Pancreas (tissue), 10 donors: ENCODE measurements around the gene CWC27. TPM values are rescaled to one million over a fixed set of nuclear protein-coding genes. Genes with fewer than 3 reads are reported as not detected.

ENCODE experiments used
- ATAC-seq, 4 donors: fragments of 200-7000 bp; cut with Tn5 transposase; one replicate each; pipeline versions ENCODE4 v1.8.0 to v1.9.1; 2020; ENCODE audit warnings: mild to moderate bottlenecking in 4 of 4, moderate library complexity in 4 of 4
- DNase-seq, 6 donors: peaks; one replicate each; pipeline ENCODE4 v3.0.0-alpha.2; 2020
- FAIRE-seq: peaks from 2 replicates; lab custom pipeline; 2012; peaks lifted over from hg19 to GRCh38; lab: Jason Lieb, UNC
- H3K27ac ChIP-seq, 4 donors: fragments of 200-600 bp; sonication (generic); 1 replicate in 3 of 4; 2 replicates in 1 of 4; pipeline versions ENCODE4 v1.5.0 to v1.8.0; 2020
- H3K27me3 ChIP-seq, 4 donors: fragments of 200-600 bp; one replicate each; pipeline ENCODE4 v1.8.0; 2021
- H3K36me3 ChIP-seq, 3 donors: fragments of 200-600 bp; sonication (generic) in 1 of 3; one replicate each; pipeline versions ENCODE4 v1.5.0 to v1.8.0; 2020 to 2021
- H3K4me1 ChIP-seq, 3 donors: fragments of 200-600 bp; one replicate each; pipeline ENCODE4 v1.8.0; 2021
- H3K4me3 ChIP-seq, 4 donors: fragments of 200-600 bp; sonication (generic) in 2 of 4; one replicate each; pipeline versions ENCODE4 v1.5.0 to v1.8.0; 2020 to 2021
- H3K9me3 ChIP-seq, 4 donors: fragments of 200-600 bp; one replicate each; pipeline ENCODE4 v1.8.0; 2021
- WGBS, 2 donors: extraction: QIAGEN DNeasy Blood & Tissue Kit; methylation state at CpG; one replicate each; pipeline ENCODE4 v1.1.7; 2013; 5-methylcytosine and 5-hydroxymethylcytosine counted together
- intact Hi-C, 3 donors: fragments of 100-400 bp; cut with DNase I; formaldehyde crosslinking; loops; one replicate each; pipeline versions ENCODE4 v1.11.1 to v1.14.2; 2022
- polyA plus RNA-seq, 2 donors: library from polyadenylated mRNA; stranded (reverse); fragments of 200-250 nt; gene quantifications; one replicate each; pipeline ENCODE4 v1.2.3, GENCODE V29; 2013
- total RNA-seq, 6 donors: library from RNA; stranded (reverse); fragmentation: NEBNext Ultra II Directional in 4 of 6; extraction: Animal tissue kit (Norgen Biotek cat#: 25700) in 4 of 6; gene quantifications; one replicate each; pipeline versions ENCODE4 v1.2.1 to v1.2.4, GENCODE V29; 2021 to 2023
- TF ChIP-seq, protein P1 (sequence below), 4 donors: fragments of 200-600 bp; sonication (generic) in 3 of 4; IDR thresholded peaks; one replicate each; pipeline versions ENCODE4 v1.5.0 to v1.8.0; 2021; ENCODE audit warnings: antibody characterized with exemption in 4 of 4
- donor health status: healthy with polysubstance abuse.
- donor health status: DM: no; HTN: no; CAD: no; lungs with moderate emphysema.
- donor health status: DM: no; HTN: no; CAD: no.
- donor health status: control.
- donor health status: control.
- donor health status: Bipolar disorder and iron deficiency.
- donor health status: DM: yes; HTN: yes; CAD: no.
- donor health status: DM: no; HTN: no; CAD: no.
- donor health status: DM: no; HTN: no; CAD: no.
- donor health status: DM: yes; HTN: yes; CAD: no.

Gene CWC27
- total and polyA plus RNA-seq, 8 donors = 3.7 to 13.3 (median 7.0) TPM

DNA sequence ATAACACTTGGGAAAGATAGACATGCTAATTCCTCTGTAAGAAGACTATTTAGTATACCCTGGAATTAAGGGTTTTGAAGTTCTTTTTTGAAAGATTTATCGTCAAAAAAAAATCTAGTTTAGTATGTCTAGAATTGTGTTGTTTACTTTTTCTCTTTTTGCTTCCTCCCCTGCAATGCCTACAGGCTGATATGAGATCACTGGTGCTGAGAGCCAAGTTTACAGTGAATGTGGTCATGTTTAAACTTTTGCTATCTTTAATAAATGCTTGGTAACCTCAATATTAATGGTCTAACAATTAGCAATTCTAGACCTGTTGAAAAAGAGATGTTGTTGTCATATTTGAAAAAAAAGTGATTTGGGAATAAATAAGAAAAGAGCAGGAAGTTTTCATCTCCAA, 86.1 kb downstream of the CWC27 start:
- FAIRE-seq (no peak), ATAC-seq (no peak), DNase-seq (no peak)
- Histone ChIP-seq H3K27me3 (no peaks in the 10 kb centered on the region), H3K4me3 (no peak overlapping the region), H3K36me3 (no peaks in the 10 kb centered on the region), H3K9me3 (no peaks in the 10 kb centered on the region), H3K4me1 (no peaks in the 10 kb centered on the region), H3K27ac (no peak overlapping the region)
- 82 to 85% methylated on average over 1 of the region's 1 CpG for WGBS, 2 donors
- intact Hi-C loops = no loop called here
- TF ChIP-seq, protein P1, sequence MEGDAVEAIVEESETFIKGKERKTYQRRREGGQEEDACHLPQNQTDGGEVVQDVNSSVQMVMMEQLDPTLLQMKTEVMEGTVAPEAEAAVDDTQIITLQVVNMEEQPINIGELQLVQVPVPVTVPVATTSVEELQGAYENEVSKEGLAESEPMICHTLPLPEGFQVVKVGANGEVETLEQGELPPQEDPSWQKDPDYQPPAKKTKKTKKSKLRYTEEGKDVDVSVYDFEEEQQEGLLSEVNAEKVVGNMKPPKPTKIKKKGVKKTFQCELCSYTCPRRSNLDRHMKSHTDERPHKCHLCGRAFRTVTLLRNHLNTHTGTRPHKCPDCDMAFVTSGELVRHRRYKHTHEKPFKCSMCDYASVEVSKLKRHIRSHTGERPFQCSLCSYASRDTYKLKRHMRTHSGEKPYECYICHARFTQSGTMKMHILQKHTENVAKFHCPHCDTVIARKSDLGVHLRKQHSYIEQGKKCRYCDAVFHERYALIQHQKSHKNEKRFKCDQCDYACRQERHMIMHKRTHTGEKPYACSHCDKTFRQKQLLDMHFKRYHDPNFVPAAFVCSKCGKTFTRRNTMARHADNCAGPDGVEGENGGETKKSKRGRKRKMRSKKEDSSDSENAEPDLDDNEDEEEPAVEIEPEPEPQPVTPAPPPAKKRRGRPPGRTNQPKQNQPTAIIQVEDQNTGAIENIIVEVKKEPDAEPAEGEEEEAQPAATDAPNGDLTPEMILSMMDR (IDR thresholded peaks at IDR 0.05) = no peak

DNA sequence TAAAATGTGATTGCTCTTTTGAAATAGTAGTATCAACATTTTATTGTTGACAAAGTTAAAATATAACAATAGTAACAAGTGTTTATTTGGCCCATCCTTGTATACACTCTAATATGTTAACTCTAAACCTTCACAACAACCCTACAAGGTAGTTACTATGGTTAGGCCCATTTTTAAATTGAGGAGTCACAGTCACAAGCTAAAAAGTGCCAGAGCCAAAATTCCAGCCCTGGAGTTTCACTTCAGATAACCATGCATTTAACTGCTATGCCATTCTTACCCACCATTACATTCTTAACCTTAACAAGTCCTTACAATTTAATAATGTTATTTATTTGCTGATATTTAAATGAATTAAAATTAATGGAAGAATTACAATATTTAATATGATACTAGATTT, 91.2 kb downstream of the CWC27 start:
- no peak for DNase-seq
- no peaks in the 10 kb centered on the region for H3K27me3 ChIP-seq
- no peak overlapping the region for H3K27ac ChIP-seq
- H3K9me3 ChIP-seq = no peaks in the 10 kb centered on the region
- ATAC-seq = no peak
- no peaks in the 10 kb centered on the region for H3K36me3 ChIP-seq
- H3K4me3 ChIP-seq = no peak overlapping the region
- no peak for FAIRE-seq
- H3K4me1 ChIP-seq = no peaks in the 10 kb centered on the region
- TF ChIP-seq, protein P1 (IDR thresholded peaks at IDR 0.05) = no peak
- intact Hi-C loops = no loop called here

DNA sequence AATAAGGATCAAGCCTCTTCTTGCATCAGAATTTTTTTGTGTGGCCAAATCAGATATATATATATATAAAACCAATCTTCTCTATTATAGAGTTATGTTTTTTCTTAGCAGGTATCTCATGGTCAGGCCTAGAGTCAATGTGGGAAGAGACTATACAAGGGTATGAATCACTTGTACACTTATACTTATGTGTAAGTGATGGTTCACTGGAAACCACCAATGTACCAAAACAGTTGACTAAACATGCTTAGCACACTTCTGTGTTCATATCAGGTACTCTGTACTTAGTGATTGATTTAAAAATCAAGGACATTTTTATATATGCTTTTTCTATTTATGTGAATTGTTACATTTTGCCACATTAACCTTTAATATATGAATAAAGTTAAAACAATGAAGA, 92.6 kb downstream of the CWC27 start:
- no peak overlapping the region for H3K27ac ChIP-seq
- ATAC-seq (no peak), DNase-seq (no peak), FAIRE-seq (no peak)
- no peak overlapping the region for H3K4me3 ChIP-seq
- H3K9me3 ChIP-seq = no peaks in the 10 kb centered on the region
- H3K36me3 ChIP-seq = no peaks in the 10 kb centered on the region
- TF ChIP-seq, protein P1 (IDR thresholded peaks at IDR 0.05) = no peak
- H3K27me3 ChIP-seq = no peaks in the 10 kb centered on the region
- no peaks in the 10 kb centered on the region for H3K4me1 ChIP-seq
- intact Hi-C loops = no loop called here

DNA sequence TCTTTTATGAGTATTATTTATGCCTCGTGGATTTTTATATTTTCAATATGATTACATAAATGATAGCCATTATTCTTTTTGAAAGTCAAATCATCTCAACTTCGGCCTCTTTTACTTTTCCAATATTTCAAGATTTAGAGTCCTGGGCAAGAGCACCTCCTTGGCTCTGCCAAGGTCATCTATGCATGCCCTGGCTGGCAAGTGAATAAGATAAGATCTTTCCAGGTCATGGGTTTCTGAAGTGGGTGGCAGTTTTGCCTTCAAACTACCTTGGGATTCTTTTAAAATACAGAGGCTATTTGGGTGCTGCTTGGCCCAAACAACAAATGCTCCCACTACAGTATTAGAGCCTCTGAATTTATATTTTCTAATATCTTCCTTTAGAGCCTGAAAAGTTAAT, 95.4 kb downstream of the CWC27 start:
- Histone ChIP-seq H3K27me3 (no peaks in the 10 kb centered on the region), H3K27ac (no peak overlapping the region), H3K9me3 (no peaks in the 10 kb centered on the region), H3K4me3 (no peak overlapping the region), H3K4me1 (no peaks in the 10 kb centered on the region), H3K36me3 (no peaks in the 10 kb centered on the region)
- no peak for ATAC-seq
- FAIRE-seq = no peak
- TF ChIP-seq, protein P1 (IDR thresholded peaks at IDR 0.05) = no peak
- DNase-seq = no peak
- intact Hi-C loops = no loop called here
- 76 to 78% methylated on average over 2 of the region's 2 CpGs for WGBS, 2 donors

DNA sequence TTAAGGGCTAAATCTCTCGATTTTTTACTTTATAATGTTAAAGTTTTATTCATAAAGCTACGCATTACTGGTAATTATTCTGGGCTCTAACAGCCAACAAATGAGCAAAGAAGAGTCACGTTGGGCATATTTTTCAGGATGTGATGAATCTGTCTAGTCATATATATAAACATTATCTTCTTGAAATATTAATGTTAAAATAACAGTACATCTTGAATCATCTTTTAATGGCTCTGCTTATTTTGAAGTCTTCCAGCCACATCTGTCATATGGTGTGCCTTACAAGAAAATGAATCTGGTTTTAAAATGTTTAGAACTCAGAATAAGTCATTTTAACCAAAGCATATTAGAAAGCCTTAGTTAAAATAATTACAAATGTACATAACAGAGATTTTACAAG, 96.9 kb downstream of the CWC27 start:
- Histone ChIP-seq H3K27ac (no peak overlapping the region), H3K27me3 (no peaks in the 10 kb centered on the region), H3K36me3 (no peaks in the 10 kb centered on the region), H3K9me3 (no peaks in the 10 kb centered on the region), H3K4me1 (no peaks in the 10 kb centered on the region), H3K4me3 (no peak overlapping the region)
- TF ChIP-seq, protein P1 (IDR thresholded peaks at IDR 0.05) = no peak
- DNase-seq (no peak), ATAC-seq (no peak), FAIRE-seq (no peak)
- intact Hi-C loops = no loop called here
- 79 to 86% methylated on average over 3 of the region's 3 CpGs for WGBS, 2 donors
